Thoracic aorta (tissue), 2 donors: ENCODE data around the gene AFG3L2. TPM values are rescaled to one million over a fixed set of nuclear protein-coding genes. Genes with fewer than 3 reads are reported as not detected.

Experiments
- ATAC-seq: fragments of 150-250 bp; one replicate; pipeline ENCODE4 v1.8.0; 2017; ENCODE audit warnings: low read depth; ENCODE audit not compliant: insufficient number of reproducible peaks, low FRiP score
- DNase-seq: peaks from one replicate; pipeline ENCODE4 v3.0.0-alpha.2; 2020; ENCODE audit warnings: low spot score
- H3K27ac ChIP-seq, 2 donors: fragments of 200-600 bp; sonication (generic); 1 replicate in 1 of 2; 2 replicates in 1 of 2; pipeline ENCODE4 v1.5.1; 2016; ENCODE audit warnings: mild to moderate bottlenecking in 2 of 2, moderate library complexity in 2 of 2
- H3K27me3 ChIP-seq: fragments of 200-600 bp; sonication (generic); replicated peaks from 2 replicates; pipeline ENCODE4 v1.6.0; 2016; ENCODE audit warnings: mild to moderate bottlenecking; ENCODE audit not compliant: insufficient read depth
- H3K36me3 ChIP-seq: fragments of 200-600 bp; sonication (generic); one replicate; pipeline ENCODE4 v1.5.1; 2016
- H3K4me1 ChIP-seq, 2 donors: fragments of 200-600 bp; sonication (generic); 1 replicate in 1 of 2; 2 replicates in 1 of 2; pipeline versions ENCODE4 v1.5.1 to v1.6.0; 2016; ENCODE audit warnings: low read depth in 2 of 2, mild to moderate bottlenecking in 1 of 2; ENCODE audit not compliant: control insufficient read depth in 1 of 2
- H3K4me3 ChIP-seq: fragments of 200-600 bp; sonication (generic); 2 replicates; pipeline ENCODE4 v1.5.1; 2016; ENCODE audit warnings: mild to moderate bottlenecking
- H3K9me3 ChIP-seq: fragments of 200-600 bp; sonication (generic); 2 replicates; pipeline ENCODE4 v1.5.1; 2016
- CTCF ChIP-seq: fragments of 200-600 bp; sonication (generic); IDR thresholded peaks from one replicate; pipeline ENCODE4 v1.5.1; 2019; ENCODE audit warnings: antibody characterized with exemption
- total RNA-seq, 2 donors: library from RNA; depleted of rRNA; stranded (reverse); fragments of >200 nt; gene quantifications; one replicate each; pipeline versions ENCODE4 v1.1.0 to v1.2.3, GENCODE V29; 2016

Gene AFG3L2
- total RNA-seq = 10 to 100 TPM; 24.2 to 58.1 TPM

DNA sequence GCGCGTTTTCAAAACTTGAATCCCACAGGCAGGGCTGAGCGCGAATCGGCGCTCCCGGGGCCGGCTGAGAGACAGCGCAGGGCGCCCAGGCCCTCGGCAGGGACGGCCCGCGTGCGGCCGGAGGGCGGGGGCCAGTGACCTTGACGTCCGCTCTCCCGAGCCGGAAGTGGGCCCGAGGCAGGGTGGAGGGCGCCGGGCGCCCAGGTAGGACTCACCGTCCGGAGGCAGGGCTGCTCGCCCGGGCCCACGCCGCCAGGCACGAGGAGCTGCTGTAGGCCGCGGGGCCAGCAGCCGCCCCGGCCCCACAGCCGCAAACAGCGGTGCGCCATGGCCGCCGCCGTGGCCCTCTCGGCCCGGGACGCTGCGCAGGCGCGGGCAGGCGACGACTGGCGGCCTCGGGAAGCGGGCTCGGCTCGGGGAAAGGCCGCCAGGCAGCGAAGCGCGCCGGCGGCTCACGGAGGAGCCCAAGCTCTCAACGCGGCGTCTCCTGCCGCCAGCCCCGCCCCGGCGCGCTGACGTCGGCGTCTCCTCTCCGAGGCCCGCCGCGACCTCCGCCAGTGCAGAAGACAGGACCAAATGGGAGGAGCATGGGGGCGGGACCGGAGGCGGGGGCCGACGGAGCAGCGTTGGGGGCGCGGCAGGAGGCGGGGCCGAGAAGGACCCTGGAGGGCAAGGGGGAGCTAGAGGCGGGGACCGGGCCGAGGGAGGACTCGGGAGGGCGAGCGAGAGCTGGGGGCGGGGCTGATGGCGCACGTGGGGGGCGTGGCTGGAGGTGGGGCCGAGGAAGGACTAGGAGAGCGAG is at the start of gene AFG3L2:
Gene AFG3L2, minus strand, starts transcription at position 474 of the 802 bp plus-strand sequence. Its CDS starts 145 bp downstream, at position 329.
- Histone ChIP-seq H3K4me1 (peaks cover 8 to 25% of the 10 kb centered on the region in 2 donors), H3K4me3 (peak within 1 kb of the TSS; percentile 83), H3K9me3 (no peaks in the 10 kb centered on the region), H3K27ac (peak within 1 kb of the TSS; percentile 99), H3K36me3 (no peaks in the 10 kb centered on the region), H3K27me3 (no peaks in the 10 kb centered on the region)
- no peak for TF ChIP-seq CTCF
- peak; percentile 98 for ATAC-seq
- DNase-seq = peak; percentile 100

- Histone ChIP-seq H3K4me1 (peaks cover 2 to 19% of the 10 kb centered on the region in 2 donors), H3K27me3 (no peaks in the 10 kb centered on the region), H3K9me3 (no peaks in the 10 kb centered on the region), H3K4me3 (no peak overlapping the region), H3K27ac (no peak overlapping the region), H3K36me3 (peaks cover 3% of the 10 kb centered on the region)
- ATAC-seq = no peak
- DNase-seq = no peak
- TF ChIP-seq CTCF = no peak
Observed at GRCh38 chr18:12424252-12424651, 47.2 kb upstream of the AFG3L2 start.

DNA sequence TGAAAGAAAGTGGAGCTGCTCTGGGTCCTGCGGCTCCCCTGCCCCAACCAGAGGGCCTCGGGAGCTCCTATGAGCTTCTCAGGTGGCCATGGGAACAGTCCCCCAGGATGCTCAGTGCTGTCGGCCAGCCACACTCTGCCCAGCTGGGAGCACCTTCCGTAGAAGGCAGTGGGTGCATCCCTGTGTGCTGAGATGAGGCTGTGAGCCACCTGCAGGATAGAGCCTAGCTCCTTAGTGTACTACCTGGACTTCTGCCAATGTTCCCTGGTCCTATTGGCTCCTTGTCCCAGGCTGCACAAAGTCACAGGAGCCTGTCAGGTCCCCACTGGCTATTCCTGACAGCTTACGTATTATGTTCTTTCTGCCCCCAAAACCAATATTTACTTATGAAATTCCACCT is 46.8 kb upstream of the AFG3L2 start:
- Histone ChIP-seq H3K27me3 (no peaks in the 10 kb centered on the region), H3K9me3 (no peaks in the 10 kb centered on the region), H3K27ac (no peak overlapping the region), H3K36me3 (peaks cover 3% of the 10 kb centered on the region), H3K4me1 (peaks cover 2 to 19% of the 10 kb centered on the region in 2 donors), H3K4me3 (no peak overlapping the region)
- no peak for TF ChIP-seq CTCF
- ATAC-seq (no peak), DNase-seq (no peak)

DNA sequence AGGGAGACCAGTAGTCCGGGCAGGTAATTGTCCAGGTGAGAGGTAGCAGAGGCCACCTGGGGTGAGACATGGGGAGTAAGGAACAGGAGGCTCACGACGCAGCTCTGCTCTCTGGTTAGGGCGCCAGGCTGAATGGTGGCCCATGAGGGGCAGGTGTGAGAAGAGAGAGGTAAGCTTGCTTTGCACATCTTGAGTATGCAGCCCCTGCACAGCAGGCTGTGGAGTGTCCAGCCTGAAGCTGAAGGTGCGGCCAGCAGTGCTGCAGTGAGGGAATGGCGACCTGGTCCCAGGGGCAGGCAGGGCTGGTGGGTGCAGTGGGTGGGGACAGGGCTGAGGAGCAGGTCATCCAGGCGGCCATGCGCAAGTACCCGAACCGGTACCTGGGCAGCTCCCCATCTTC is 46.4 kb upstream of the AFG3L2 start:
- no peaks in the 10 kb centered on the region for H3K9me3 ChIP-seq
- ATAC-seq (no peak), DNase-seq (no peak)
- no peak for TF ChIP-seq CTCF
- peaks cover 3% of the 10 kb centered on the region for H3K36me3 ChIP-seq
- H3K4me3 ChIP-seq = no peak overlapping the region
- no peak overlapping the region for H3K27ac ChIP-seq
- H3K27me3 ChIP-seq = no peaks in the 10 kb centered on the region
- H3K4me1 ChIP-seq = peaks cover 2 to 19% of the 10 kb centered on the region in 2 donors

DNA sequence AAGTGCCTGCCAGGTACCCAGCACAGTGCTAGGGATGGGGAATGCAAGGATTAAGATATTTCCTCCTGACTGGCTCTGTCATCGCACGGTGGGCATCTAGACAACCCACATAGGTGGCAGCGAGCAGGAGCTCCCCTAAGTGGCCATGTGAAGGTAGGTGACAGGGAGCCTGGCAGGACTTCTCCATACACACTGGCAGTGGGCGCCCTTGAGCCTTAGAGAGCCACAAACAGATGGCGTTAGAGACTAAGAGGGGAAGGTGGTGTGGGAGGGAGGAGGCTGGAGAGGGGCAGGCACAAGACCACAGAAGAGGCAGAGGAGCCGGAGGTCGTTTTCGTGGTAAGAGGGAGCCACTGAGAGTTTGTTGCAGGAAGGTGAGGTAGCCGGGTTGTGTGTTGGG is 45.9 kb upstream of the AFG3L2 start:
- Histone ChIP-seq H3K4me3 (no peak overlapping the region), H3K27ac (no peak overlapping the region), H3K36me3 (peaks cover 3% of the 10 kb centered on the region), H3K9me3 (no peaks in the 10 kb centered on the region), H3K27me3 (no peaks in the 10 kb centered on the region), H3K4me1 (peaks cover 2 to 19% of the 10 kb centered on the region in 2 donors)
- ATAC-seq (no peak), DNase-seq (no peak)
- no peak for TF ChIP-seq CTCF
